LNCaP clone FGC (cell line): ENCODE data around the gene SCN2B.
"Not testable (repeated sequence)": the region's sequence is repeated elsewhere in the genome, so short reads cannot be mapped to it uniquely, and the experiment has no call there.

ENCODE experiments used
- DNase-seq: peaks from one replicate; pipeline ENCODE4 v3.0.0-alpha.2; 2011; ENCODE audit warnings: low read depth
- H3K4me3 ChIP-seq: 2 replicates; pipeline ENCODE4 v1.5.1; 2011; ENCODE audit warnings: mild to moderate bottlenecking, low read depth, low read length, control low read depth
- TF ChIP-seq, protein P1 (sequence below): IDR thresholded peaks from 2 replicates; pipeline ENCODE4 v1.5.1; 2012; ENCODE audit warnings: mild to moderate bottlenecking; ENCODE audit not compliant: control insufficient read depth, insufficient read depth; ENCODE audit errors: extremely low read depth

The SCN2B gene

DNA sequence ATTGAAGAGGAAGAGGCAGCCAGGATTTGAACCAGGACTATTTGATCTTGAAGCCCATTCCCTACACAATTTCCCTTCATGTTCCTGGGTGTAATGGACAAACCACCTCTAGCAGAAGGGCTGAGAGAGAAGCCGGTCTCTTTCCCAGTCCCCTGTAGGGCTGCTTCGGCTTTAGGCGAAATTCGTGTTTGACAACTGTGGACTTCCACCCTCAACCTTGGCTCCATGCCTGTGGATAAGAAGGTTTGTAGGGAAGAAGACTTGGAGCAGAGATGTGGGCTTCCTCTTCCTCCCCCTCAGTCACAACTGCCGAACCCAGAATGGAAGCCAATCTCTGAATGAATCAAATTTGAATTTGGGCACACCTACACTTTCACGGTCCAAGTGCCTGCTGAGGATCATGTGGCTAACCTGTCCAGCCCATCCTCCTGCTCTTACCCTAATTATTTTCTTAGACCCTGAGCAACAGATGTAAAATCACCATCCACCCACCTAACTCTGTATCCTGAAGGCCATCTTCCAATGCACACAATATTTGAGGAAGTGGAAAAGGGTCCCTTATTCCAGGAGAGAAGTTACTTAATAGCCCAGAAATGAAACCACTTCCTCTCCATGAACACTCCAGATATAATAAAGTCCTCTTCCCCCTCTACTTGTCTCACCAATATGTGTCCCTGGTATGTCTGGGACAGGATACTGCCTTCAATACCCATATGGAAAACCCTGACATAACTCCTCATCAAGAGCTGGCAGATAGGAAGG lies 10.1 kb upstream of the SCN2B start:
- DNase-seq, result no peak

DNA sequence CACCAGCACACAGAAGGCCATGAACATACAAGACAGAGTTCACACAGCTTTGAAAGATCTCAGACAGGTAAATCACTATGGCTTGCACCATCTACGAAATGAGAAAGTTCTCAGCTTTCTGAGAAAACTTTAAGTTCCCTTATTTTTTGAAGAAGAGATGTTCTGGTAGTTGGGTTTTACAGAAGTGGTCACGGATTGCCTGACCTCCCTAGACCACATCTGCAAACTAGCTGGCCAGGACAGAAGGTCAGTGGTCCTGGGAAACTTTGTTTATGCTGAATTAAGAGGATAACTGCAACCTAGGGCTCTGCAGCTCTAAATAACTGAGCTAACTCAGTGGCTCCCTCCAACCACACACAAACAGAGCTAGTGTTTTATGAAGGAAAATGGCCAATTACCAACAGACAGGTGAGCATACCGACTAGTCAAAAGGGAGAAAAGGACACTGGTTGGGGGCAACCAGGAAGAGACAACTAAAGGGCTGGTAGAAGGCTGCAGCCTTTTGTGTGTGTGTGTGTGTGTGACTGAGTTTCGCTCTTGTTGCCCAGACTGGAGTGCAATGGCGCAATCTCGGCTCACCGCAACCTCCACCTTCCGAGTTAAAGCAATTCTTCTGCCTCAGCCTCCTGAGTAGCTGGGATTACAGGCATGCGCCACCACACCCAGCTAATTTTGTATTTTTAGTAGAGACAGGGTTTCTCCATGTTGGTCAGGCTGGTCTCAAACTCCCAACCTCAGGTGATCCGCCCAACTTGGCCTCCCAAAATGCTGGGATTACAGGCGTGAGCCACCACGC lies 8.5 kb upstream of the SCN2B start:
- TF ChIP-seq, protein P1, sequence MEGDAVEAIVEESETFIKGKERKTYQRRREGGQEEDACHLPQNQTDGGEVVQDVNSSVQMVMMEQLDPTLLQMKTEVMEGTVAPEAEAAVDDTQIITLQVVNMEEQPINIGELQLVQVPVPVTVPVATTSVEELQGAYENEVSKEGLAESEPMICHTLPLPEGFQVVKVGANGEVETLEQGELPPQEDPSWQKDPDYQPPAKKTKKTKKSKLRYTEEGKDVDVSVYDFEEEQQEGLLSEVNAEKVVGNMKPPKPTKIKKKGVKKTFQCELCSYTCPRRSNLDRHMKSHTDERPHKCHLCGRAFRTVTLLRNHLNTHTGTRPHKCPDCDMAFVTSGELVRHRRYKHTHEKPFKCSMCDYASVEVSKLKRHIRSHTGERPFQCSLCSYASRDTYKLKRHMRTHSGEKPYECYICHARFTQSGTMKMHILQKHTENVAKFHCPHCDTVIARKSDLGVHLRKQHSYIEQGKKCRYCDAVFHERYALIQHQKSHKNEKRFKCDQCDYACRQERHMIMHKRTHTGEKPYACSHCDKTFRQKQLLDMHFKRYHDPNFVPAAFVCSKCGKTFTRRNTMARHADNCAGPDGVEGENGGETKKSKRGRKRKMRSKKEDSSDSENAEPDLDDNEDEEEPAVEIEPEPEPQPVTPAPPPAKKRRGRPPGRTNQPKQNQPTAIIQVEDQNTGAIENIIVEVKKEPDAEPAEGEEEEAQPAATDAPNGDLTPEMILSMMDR, result no peak
- no peak for DNase-seq
- no peak overlapping the region for H3K4me3 ChIP-seq

More for the DNA sequence above, 10.1 kb upstream of the SCN2B start:
- H3K4me3 ChIP-seq, result no peak overlapping the region
- TF ChIP-seq, protein P1, result no peak

DNA sequence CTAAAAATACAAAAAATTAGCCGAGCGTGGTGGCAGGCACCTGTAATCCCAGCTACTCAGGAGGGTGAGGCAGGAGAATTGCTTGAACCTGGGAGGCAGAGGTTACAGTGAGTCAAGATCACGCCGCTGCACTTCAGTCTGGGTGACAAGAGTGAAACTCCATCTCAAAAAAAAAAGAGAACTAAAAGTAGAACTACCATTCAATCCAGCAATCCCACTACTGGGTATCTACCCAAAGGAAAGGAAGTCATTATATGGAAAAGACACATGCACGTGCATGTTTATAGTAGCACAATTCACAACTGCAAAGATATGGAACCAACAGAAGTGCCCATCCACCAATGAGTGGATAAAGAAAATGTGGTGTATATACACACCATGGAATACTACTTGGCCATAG lies 7.3 kb upstream of the SCN2B start:
- not testable (repeated sequence) for DNase-seq, H3K4me3 ChIP-seq

DNA sequence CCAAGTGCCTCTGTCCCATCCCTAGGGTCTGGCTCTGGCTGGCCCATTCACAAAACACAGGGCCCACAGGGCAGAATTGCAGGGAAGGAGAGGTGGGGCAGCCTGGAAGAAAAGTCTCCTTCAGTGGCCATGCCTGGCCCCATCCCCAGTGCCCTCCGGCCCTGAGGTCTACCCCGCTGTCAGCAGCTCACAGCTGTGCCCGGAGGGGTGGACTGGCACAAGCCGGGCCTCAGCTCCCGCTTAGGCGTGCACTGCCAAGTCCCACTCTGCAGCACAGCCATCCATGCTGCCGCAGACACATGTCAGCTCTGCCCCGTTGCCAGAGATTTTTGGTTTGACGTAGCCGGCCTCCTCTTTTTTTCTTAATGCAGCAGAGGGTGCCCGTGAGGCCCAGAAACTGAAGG lies 3.9 kb upstream of the SCN2B start:
- no peak overlapping the region for H3K4me3 ChIP-seq
- DNase-seq, result no peak
- TF ChIP-seq, protein P1, result no peak

DNA sequence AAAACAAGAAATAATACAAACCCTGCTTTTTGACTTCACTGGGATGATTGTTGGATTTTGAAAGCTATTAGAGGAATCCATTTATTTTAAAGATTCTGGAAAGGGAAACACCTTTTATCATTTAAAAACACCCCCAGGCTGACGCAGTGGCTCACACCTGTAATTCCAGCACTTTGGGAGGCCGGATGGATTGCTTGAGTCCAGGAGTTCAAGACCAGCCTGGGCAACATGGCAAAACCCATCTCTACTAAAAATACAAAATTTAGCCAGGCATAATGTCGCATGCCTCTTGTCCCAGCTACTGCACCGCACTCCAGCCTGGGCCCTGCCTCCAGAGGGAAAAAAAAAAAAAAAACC lies 317 bp upstream of the SCN2B start:
- TF ChIP-seq, protein P1, result no peak
- no peak overlapping the region for H3K4me3 ChIP-seq
- no peak for DNase-seq

DNA sequence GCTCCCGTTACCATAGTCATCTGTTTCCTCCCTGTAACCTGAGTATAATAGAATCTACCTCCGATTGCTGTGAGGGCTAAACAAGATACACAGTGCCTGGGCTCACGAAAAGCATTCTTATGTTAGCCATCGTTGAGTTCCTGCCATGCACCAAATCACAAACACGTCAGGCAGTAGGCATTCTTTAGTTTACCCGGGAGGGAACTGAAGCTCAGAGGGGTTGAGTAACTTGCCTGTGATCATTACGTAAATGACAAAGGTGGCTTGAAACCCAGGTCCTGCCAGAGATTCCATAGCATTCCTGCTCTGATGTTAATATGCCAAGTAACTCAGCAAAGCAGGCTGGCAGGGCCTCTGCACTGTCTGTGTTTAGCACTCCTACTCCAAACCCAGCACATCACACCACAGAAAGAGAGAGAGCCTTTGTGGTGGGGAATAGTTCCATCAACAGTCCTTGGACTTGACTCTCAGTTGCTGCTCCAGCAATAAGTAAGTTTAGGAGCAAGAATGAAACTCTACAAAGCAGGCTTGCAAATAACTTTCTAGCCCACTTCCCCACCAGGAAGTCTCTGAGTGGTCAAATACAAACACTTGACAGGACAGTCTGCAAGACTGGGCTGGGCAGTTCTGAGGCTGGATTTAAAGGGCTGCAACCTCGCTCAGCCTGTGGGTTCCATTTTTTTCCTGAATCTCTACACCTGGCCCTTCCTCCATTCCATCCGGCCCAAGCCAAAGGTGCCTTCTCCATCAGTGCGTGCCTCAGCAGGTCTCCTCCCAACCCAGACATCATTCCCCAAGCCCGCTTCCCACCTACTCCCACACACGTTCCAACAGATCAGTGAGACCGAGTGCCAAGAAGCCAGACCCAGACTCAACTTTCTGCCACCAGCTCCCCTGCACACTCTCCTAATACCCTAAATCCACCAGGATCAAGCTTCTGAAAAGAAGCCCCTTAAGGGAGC lies 1.1 kb downstream of the SCN2B start:
- DNase-seq, result no peak
- no peak overlapping the region for H3K4me3 ChIP-seq
- TF ChIP-seq, protein P1, result no peak
